Spleen (tissue), 11 donors: Measurements from ENCODE around the gene FHAD1. TPM values are rescaled to one million over a fixed set of nuclear protein-coding genes. Genes with fewer than 3 reads are reported as not detected.

Source experiments
- DNase-seq: peaks from one replicate; pipeline ENCODE4 v3.0.0-alpha.2; 2020
- H3K27ac ChIP-seq, 8 donors: fragments of 200-600 bp; sonication (generic) in 7 of 8; 1 replicate in 4 of 8; 2 replicates in 4 of 8; pipeline versions ENCODE4 v1.5.0 to v1.8.0; 2016 to 2021; ENCODE audit warnings: inconsistent platforms in 4 of 8, mild to moderate bottlenecking in 4 of 8, moderate library complexity in 1 of 8
- H3K27me3 ChIP-seq, 7 donors: fragments of 200-600 bp; sonication (generic) in 6 of 7; replicated peaks in 1 of 7; 1 replicate in 4 of 7; 2 replicates in 3 of 7; pipeline versions ENCODE4 v1.5.0 to v1.8.0; 2016 to 2021; ENCODE audit warnings: inconsistent platforms in 3 of 7, mild to moderate bottlenecking in 1 of 7
- H3K36me3 ChIP-seq, 6 donors: fragments of 200-600 bp; sonication (generic) in 5 of 6; 1 replicate in 4 of 6; 2 replicates in 2 of 6; pipeline versions ENCODE4 v1.5.0 to v1.8.0; 2016 to 2021; ENCODE audit warnings: inconsistent platforms in 2 of 6
- H3K4me1 ChIP-seq, 6 donors: fragments of 200-600 bp; sonication (generic) in 5 of 6; 1 replicate in 3 of 6; 2 replicates in 3 of 6; pipeline versions ENCODE4 v1.5.0 to v1.8.0; 2016 to 2021; ENCODE audit warnings: inconsistent platforms in 3 of 6
- H3K4me3 ChIP-seq, 8 donors: fragments of 200-600 bp; sonication (generic) in 7 of 8; 1 replicate in 4 of 8; 2 replicates in 4 of 8; pipeline versions ENCODE4 v1.5.0 to v1.8.0; 2016 to 2021; ENCODE audit warnings: inconsistent platforms in 4 of 8, mild to moderate bottlenecking in 4 of 8, moderate library complexity in 2 of 8
- H3K9me3 ChIP-seq, 8 donors: fragments of 200-600 bp; sonication (generic) in 7 of 8; 1 replicate in 4 of 8; 2 replicates in 4 of 8; pipeline versions ENCODE4 v1.5.0 to v1.8.0; 2016 to 2021; ENCODE audit warnings: inconsistent platforms in 4 of 8
- POLR2A ChIP-seq, 3 donors: fragments of 450-650 bp; IDR thresholded peaks; one replicate each; pipeline ENCODE4 v1.5.1; 2017; ENCODE audit warnings: antibody characterized with exemption in 3 of 3, mild to moderate bottlenecking in 1 of 3
- POLR2AphosphoS5 ChIP-seq, 3 donors: sonication (generic); formaldehyde crosslinking; IDR thresholded peaks; one replicate each; pipeline ENCODE4 v1.5.1; 2017; ENCODE audit warnings: antibody characterized with exemption in 3 of 3
- WGBS, 5 donors: extraction: QIAGEN DNeasy Blood & Tissue Kit in 3 of 5; methylation state at CpG; one replicate each; pipeline versions ENCODE4 v1.1.5 to v1.1.7; 2013 to 2018; 5-methylcytosine and 5-hydroxymethylcytosine counted together
- intact Hi-C: fragments of 100-400 bp; cut with DNase I; formaldehyde crosslinking; loops from one replicate; pipeline ENCODE4 v1.15.0; 2023; ENCODE audit warnings: low total_unique reads
- polyA plus RNA-seq, 3 donors: library from polyadenylated mRNA; stranded (reverse); fragments of 200-250 nt; gene quantifications; one replicate each; pipeline ENCODE4 v1.2.1, GENCODE V29; 2013
- total RNA-seq, 7 donors: library from RNA; depleted of rRNA in 3 of 7; stranded (reverse); fragments of >200 nt in 3 of 7; fragmentation: NEBNext Ultra II Directional in 4 of 7; extraction: Animal tissue kit (Norgen Biotek cat#: 25700) in 4 of 7; gene quantifications; one replicate each; pipeline versions ENCODE4 v1.1.0 to v1.2.1, GENCODE V29; 2016 to 2021
- TF ChIP-seq, protein P1 (sequence below), 11 experiments: fragments of 200-600 bp in 7 of 11; fragments of 450-650 bp in 4 of 11; sonication (generic) in 4 of 11; IDR thresholded peaks in 8 of 11; conservative IDR thresholded peaks in 3 of 11; 1 replicate in 7 of 11; 2 replicates in 4 of 11; pipeline versions ENCODE4 v1.4.0 to v1.8.0; 2016 to 2021; ENCODE audit warnings: antibody characterized with exemption in 11 of 11, inconsistent platforms in 4 of 11, mild to moderate bottlenecking in 1 of 11
- donor health status: healthy with polysubstance abuse.
- donor health status: DM: no; HTN: no; CAD: no; lungs with moderate emphysema.
- donor health status: DM: no; HTN: no; CAD: no.
- donor health status: Bipolar disorder and iron deficiency.
- donor health status: healthy.
- donor health status: DM: no; HTN: no; CAD: no.
- donor health status: DM: yes; HTN: yes; CAD: no.

FHAD1 gene
- total and polyA plus RNA-seq, 10 donors = 0.22 to 1.0 (median 0.28) TPM; not detected in 3

DNA sequence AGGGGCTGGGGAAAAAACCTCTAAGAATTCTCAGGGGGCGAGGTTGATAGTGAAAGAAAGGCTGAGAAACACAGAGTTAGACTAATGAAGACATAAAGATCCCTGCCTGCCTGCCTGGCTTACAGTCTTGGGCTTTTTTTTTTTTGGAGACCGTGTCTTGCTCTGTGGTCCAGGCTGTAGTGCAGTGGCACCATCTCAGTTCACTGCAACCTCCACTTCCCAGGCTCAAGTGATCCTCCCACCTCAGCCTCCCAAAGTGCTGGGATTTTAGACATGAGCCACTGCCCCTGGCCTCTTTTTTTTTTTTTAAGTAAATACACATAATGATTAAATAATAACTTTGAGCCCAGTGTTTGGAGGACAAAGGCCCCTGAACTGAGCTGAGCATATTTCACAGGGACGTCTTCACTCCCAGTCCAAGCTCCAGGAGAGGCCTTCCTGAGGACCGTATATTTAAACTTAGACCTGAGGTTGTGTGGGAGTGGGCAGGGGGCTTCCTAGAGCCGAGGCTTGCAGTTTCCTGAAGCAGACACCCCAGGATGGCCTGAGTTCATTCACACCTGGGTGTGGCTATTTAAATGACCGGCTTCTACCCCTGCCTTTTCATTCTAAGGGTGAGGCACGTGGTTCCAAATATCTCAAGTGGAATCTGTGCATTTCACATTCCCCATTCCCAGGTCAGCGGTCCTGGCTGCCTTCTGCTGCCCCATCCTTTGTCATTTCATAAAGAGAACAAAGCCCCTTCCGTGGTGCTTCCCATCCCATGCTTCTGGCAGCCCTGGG is 146.6 kb downstream of the FHAD1 start:
- H3K4me3 ChIP-seq = no peak overlapping the region
- H3K27me3 ChIP-seq = peaks cover 0 to 4% (median 0%) of the 10 kb centered on the region in 7 donors
- no peak for TF ChIP-seq POLR2A (IDR thresholded peaks at IDR 0.05)
- TF ChIP-seq, protein P1, sequence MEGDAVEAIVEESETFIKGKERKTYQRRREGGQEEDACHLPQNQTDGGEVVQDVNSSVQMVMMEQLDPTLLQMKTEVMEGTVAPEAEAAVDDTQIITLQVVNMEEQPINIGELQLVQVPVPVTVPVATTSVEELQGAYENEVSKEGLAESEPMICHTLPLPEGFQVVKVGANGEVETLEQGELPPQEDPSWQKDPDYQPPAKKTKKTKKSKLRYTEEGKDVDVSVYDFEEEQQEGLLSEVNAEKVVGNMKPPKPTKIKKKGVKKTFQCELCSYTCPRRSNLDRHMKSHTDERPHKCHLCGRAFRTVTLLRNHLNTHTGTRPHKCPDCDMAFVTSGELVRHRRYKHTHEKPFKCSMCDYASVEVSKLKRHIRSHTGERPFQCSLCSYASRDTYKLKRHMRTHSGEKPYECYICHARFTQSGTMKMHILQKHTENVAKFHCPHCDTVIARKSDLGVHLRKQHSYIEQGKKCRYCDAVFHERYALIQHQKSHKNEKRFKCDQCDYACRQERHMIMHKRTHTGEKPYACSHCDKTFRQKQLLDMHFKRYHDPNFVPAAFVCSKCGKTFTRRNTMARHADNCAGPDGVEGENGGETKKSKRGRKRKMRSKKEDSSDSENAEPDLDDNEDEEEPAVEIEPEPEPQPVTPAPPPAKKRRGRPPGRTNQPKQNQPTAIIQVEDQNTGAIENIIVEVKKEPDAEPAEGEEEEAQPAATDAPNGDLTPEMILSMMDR (IDR thresholded peaks at IDR 0.05 in 8 of 11, conservative IDR thresholded peaks at IDR 0.05 in 3 of 11) = no peak
- TF ChIP-seq POLR2AphosphoS5 (IDR thresholded peaks at IDR 0.05) = no peak
- no peak for DNase-seq
- H3K9me3 ChIP-seq = no peaks in the 10 kb centered on the region
- H3K27ac ChIP-seq = no peak overlapping the region
- intact Hi-C loops = no loop called here
- 75 to 84% (median 82%) methylated on average over 9 of the region's 9 CpGs for WGBS, 5 donors
- H3K36me3 ChIP-seq = no peaks in the 10 kb centered on the region
- no peaks in the 10 kb centered on the region for H3K4me1 ChIP-seq

DNA sequence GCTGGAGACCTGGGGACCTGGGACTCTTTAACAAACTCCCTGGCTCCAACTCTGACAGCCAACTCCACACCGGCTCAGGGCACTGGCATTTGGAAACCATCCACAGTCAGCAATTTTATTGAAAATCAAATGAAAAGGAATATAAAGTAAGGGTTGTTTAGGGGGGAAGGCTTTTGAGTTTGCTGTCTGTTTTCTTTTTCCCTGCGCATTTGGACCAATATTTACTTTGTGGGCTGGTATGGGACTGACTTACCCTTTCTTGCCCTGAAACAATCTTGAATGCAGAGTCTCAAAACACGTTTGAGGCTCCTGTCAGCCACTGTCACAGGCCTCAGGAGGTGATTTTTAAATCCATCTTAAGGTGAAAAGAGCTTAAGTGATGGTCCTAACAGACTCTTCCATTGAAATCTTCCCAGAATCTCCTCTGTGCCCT is 147.3 kb downstream of the FHAD1 start:
- no peak for DNase-seq
- no peak for TF ChIP-seq POLR2A (IDR thresholded peaks at IDR 0.05)
- Histone ChIP-seq H3K36me3 (no peaks in the 10 kb centered on the region), H3K27me3 (no peaks in the 10 kb centered on the region), H3K4me1 (no peaks in the 10 kb centered on the region), H3K9me3 (peaks cover 0 to 4% (median under 1%) of the 10 kb centered on the region in 8 donors), H3K27ac (no peak overlapping the region), H3K4me3 (no peak overlapping the region)
- 76 to 84% (median 80%) methylated on average over 3 of the region's 3 CpGs for WGBS, 5 donors
- intact Hi-C loops = no loop called here

DNA sequence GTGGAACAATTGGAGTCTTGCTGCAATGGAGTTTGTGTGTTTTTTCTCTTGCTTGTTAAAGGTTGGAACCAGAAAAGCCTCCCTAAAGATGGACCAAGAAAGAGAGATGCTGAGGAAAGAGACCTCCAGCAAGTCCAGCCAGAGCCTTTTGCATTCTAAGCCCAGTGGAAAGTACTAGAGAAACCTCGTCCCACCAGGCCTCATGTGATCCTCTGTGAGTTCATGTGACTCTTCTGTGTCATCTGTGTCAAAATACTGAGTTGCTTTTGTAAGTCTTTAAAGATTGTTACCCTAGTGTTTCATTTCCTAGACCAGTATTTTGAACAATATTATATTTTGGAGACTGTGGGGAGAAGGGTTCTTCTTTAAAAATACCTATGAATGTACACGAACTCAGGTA is 150.2 kb downstream of the FHAD1 start:
- H3K4me3 ChIP-seq = no peak overlapping the region
- no peaks in the 10 kb centered on the region for H3K27me3 ChIP-seq
- intact Hi-C loops = no loop called here
- H3K9me3 ChIP-seq = peaks cover 0 to 14% (median 9%) of the 10 kb centered on the region in 8 donors
- H3K27ac ChIP-seq = no peak overlapping the region
- DNase-seq = no peak
- TF ChIP-seq, protein P1 (IDR thresholded peaks at IDR 0.05 in 8 of 11, conservative IDR thresholded peaks at IDR 0.05 in 3 of 11) = no peak
- TF ChIP-seq POLR2AphosphoS5 (IDR thresholded peaks at IDR 0.05) (no peak), POLR2A (IDR thresholded peaks at IDR 0.05) (no peak)
- peaks cover 0 to 5% (median 0%) of the 10 kb centered on the region in 6 donors for H3K4me1 ChIP-seq
- no peaks in the 10 kb centered on the region for H3K36me3 ChIP-seq
- 78 to 90% (median 87%) methylated on average over 2 of the region's 2 CpGs for WGBS, 5 donors

DNA sequence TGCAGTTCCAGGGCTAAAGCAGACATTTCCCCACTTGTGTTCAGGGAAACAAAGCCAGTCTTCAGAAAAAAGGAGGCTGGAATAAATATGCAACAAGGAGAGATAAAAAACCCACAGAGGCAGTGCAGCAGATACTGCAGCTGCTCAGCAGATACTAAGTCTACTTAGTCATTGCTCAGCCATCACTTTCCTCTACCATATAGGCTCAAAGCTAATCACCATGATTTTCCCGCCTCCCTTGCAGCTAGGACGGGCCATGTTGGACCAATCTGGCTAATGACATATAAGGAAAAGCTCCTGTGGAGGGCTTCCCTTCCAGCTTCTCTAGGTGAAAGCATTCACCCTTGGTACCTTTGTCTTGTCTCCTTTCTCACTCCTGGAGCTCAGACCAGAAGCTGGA is 152.7 kb downstream of the FHAD1 start:
- Histone ChIP-seq H3K4me1 (peaks cover 0 to 5% (median 0%) of the 10 kb centered on the region in 6 donors), H3K4me3 (no peak overlapping the region), H3K27me3 (no peaks in the 10 kb centered on the region), H3K27ac (no peak overlapping the region), H3K36me3 (no peaks in the 10 kb centered on the region), H3K9me3 (peaks cover 0 to 14% (median 9%) of the 10 kb centered on the region in 8 donors)
- no peak for TF ChIP-seq POLR2A (IDR thresholded peaks at IDR 0.05)
- 90 to 100% (median 94%) methylated on average over 2 of the region's 2 CpGs for WGBS, 5 donors
- intact Hi-C loops = no loop called here
- no peak for DNase-seq

DNA sequence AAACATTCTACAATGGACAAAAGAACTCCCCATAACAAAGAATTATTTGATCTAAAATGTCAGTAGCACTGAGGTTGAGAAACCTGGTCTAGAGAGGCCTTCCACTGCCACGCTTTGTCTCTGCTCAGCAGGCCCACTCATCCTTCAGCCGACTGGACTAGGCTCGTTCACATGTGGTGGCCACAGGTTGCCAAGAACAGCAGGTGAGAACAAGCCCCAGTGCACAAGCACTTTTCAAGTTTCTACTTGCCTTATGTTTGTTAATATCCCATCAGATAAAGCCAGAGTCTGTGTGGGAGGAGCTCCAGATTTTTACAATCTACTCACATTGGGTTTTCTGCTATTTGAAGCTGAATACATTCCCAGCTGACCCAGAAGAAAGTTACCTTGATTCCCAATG is 153.6 kb downstream of the FHAD1 start:
- H3K9me3 ChIP-seq = peaks cover 0 to 14% (median 9%) of the 10 kb centered on the region in 8 donors
- no peak overlapping the region for H3K27ac ChIP-seq
- intact Hi-C loops = no loop called here
- H3K36me3 ChIP-seq = no peaks in the 10 kb centered on the region
- H3K4me1 ChIP-seq = peaks cover 0 to 5% (median 0%) of the 10 kb centered on the region in 6 donors
- H3K4me3 ChIP-seq = no peak overlapping the region
- no peak for DNase-seq
- H3K27me3 ChIP-seq = no peaks in the 10 kb centered on the region
- 73 to 97% (median 95%) methylated on average over 3 of the region's 3 CpGs for WGBS, 5 donors
- TF ChIP-seq, protein P1 (IDR thresholded peaks at IDR 0.05 in 8 of 11, conservative IDR thresholded peaks at IDR 0.05 in 3 of 11) = no peak
- TF ChIP-seq POLR2A (IDR thresholded peaks at IDR 0.05) (no peak), POLR2AphosphoS5 (IDR thresholded peaks at IDR 0.05) (no peak)
